HG02885 (cell line): ENCODE results near the gene SNRNP70.
"Not testable (repeated sequence)": the region's sequence is repeated elsewhere in the genome, so short reads cannot be mapped to it uniquely, and the experiment has no call there.

Experiments
- ATAC-seq: cut with Tn5 transposase; IDR thresholded peaks from one replicate; pipeline ENCODE4 v1.9.1; 2021; ENCODE audit warnings: mild to moderate bottlenecking; ENCODE audit not compliant: unreplicated experiment, poor library complexity

Gene SNRNP70

DNA sequence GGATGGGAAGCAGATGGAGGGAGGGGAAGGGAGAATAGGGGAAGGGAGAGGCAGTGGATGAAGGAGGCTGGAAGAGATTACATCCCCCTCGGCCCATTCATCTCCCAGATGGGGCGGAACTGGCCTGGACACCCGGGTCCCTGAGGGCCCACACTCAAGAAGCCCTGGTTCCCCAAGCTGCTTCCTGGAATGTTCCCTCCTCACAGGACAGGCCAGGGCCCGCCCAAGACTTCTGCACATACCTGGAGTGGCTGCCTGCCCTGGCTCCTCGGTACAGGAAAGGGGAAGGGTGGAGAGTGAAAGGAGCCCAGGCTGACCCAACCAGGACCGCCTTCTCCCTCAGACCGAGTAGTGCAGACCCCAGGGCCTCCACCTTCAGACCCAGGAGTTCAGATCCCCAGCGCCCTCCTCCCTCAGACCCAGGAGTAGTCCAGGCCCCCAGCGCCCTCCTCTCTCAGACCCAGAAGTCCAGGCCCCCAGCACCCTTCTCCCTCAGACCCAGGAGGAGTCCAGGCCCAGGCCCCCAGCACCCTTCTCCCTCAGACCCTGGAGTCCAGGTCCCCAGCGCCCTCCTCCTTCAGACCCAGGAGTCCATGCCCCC lies 21.1 kb upstream of the SNRNP70 start:
- no peak for ATAC-seq

DNA sequence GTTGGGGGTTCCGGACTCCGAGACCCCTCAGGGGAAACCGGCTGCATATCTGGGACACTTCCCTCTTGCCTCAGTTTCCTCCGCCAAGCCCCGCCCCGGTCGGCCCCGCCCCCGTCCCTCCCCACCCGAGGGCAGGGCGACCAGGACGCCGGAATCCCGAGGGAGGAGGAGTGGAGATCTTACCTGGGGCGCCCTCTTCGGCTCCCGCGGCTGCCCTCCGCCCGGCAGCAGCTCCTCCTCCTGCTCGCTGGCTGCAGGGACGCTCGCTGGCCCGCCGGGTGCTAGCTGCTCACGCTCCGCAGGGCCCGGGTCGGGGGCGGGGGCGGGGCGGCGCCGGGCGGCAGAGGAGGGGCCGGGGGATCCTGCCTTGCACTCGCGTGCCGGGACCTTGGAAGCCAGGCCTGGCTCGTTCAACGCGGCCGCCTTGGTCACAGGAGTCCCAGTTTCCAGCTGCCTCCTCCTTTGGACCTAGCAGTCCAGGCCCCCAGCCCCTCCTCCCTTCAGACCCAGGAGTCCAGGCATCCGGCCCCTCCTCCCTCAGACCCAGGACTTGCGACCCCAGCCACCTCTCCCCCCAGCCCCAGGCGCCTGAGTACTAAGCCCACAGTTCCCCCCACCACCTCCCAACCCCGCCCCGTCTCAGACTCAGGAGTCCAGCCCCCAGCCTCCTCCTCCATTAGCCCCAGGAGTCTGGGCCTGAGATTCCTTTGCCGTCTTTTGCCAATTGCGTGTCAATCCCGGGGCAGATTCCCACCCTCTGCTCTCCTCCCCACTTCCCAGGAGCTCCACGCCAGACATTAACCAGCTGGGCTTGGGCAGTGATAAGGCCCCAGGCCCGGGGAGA lies 20.3 kb upstream of the SNRNP70 start, which contains the start of gene NTF4:
Gene NTF4 (minus strand): TSS at position 51 of the 844 bp plus-strand sequence. CDS start 2,821 bp downstream, outside the sequence.
- ATAC-seq, result no peak

DNA sequence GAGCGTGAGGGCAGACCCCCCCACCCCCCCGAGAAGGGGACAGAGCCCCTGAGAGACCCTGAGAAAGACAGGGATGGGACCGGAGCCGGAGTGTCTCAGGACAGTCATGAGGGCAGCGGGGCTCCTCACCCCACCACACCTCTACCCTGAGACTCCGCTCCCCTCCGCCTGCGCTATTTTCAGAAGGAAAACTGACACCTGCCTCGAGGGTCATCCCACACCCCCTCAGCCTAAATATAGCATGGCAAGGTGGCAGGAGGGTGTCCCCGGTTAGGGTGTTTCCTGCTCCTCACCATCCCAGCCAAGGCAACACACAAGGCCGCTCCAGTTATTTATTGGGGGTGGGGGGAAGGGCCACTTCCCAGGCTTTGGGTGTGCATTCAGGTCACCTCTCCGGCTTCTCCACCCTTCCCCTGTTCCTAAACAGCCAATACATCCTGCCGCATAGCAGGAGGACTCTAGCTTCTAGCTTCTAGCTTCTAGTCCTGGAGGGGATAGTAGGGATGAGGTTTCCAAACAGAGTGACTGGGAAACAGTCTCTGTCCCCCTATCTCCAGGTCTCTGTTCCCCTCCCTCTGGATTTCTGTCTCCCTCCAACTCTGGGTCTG lies 19.2 kb upstream of the SNRNP70 start:
- ATAC-seq, result no peak

DNA sequence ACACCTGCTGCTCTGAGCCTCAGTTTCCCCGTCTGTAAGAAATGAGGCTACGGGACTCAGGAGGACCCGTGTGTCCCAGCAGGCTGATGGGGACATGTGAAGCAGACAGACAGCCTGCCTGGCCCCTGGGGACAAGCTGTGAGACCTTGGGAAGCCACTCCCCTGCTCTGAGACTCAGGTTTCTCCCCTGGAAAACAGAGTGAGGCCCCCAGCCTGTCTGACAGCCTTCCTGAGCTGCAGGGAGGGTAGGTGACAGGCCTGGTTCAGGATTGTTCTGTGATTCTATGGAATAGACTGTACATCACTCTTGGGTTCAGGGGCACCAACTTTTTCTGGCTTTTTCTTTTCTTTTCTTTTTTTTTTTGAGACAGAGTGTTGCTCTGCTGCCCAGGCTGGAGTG lies 17.7 kb upstream of the SNRNP70 start:
- no peak for ATAC-seq

DNA sequence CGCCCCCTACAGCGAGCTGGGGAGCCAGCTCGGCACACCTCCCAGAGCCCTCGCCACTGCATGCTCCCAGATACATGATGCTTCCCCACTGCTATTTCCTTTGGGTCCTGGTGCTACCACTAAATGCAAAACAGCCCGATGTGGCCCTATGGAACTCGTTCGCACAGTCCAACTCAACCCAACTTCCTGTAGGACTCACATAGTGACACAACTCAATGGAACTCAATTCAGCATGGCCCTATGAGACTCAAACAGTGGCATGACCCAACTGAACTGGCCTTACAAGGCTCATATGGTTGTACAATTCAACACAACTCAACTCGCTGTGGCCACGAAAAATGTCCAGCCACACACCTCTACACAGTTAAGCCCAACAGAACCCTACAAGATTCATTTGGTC lies 16.2 kb upstream of the SNRNP70 start:
- ATAC-seq, result no peak

DNA sequence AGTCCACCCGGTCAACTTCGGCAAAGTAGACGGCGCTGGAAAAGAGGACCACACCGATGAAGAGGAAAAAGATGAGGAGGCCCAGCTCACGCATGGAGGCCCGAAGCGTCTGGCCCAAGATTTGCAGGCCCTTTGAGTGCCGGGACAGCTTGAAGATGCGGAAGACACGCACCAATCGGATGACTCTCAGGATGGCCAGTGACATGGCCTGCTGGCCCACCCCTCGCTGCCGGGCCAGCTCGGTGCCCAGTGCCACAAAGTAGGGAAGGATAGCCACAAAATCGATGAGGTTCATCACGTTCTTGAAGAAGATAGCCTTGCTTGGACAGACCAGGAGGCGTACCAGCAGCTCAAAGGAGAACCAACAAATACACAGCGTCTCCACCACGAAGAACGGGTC lies 14.8 kb upstream of the SNRNP70 start:
- no peak for ATAC-seq

DNA sequence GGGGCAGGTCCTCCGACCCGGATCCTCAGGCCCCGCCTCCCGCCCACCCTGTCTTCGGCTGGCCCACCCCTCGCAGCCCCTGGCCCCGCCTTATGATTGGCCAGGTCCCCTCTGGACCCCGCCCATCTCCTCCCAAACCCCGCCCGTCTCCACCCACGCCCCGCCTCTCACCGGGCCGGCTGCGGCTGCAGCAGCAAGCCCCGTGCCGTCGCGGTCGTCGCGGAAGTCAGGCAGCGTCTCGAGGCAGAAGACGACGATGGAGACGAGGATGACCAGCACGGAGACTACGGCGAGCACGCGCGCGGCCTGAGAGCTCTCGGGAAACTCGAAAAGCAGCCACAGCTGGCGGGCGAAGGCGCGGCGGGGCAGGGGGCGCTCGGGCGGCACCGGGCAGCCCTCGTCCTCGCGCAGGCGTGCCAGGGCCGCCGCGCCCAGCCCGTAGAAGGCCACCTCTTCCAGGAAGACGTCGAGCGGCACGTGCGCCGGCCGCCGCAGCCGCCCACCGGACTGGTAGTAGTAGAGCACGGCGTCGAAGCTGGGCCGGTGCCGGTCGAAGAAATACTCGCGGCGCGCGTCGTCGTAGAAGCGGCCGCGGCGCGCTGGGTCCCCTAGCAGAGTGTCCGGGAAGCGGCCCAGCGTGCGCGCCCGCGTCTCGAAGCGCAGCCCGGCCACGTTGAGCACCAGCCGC lies 13.2 kb upstream of the SNRNP70 start:
- no peak for ATAC-seq

DNA sequence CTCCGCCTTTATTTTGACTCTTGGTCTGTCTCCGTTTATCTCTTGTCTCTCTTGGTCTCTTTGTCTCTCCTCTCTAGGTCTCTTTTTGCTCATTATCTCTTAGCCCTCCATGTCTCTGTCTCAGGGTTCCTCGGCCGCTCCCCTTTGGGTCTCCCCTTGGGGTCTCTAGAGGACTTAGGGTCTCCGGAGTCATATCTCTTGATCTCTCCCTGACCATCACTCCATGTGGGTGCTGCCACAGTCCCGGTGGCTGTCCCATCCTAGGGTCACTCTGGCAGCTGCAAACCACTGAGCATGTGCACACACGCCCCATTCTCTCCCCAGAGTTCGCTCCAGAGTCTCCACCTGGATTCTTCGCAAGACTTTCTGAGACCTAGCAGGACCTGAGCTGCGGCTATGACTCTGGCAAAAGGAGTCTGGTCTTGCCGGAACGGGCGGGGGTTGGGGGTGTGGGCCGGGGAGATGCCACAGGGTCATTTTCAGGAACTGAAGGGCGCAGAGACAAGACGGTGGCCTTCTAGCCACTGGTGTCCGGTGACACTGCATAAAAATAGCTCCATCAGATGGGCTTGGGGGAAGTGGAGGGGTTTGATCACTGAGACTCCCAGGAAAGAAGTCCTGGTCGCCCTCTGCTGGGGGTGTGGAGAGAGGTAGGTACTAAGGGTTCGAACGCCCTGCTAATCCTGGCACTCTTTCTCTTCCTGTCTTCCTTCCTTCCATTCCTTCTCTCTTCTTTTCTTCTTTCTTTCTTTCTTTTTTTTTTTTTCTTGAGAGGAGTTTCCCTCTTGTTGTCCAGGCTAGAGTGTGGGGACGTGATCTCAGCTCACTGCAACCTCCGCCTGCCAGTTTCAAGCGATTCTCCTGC lies 11.5 kb upstream of the SNRNP70 start:
- no peak for ATAC-seq

DNA sequence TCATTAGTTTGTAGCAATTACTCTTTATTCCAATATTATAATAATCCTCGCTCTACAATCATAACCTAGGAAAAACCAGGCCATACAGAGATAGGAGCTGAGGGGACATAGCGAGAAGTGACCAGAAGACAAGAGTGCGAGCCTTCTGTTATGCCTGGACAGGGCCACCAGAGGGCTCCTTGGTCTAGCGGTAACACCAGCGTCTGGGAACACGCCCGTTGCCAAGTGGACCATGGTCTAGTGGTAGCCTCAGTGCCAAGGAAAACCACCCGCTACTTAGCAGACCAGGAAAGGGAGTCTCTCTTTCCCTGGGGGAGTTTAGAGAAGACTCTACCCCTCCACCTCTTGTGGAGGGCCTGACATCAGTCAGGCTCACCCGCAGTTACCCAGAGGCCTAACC lies 10.4 kb upstream of the SNRNP70 start:
- ATAC-seq, result not testable (repeated sequence)

DNA sequence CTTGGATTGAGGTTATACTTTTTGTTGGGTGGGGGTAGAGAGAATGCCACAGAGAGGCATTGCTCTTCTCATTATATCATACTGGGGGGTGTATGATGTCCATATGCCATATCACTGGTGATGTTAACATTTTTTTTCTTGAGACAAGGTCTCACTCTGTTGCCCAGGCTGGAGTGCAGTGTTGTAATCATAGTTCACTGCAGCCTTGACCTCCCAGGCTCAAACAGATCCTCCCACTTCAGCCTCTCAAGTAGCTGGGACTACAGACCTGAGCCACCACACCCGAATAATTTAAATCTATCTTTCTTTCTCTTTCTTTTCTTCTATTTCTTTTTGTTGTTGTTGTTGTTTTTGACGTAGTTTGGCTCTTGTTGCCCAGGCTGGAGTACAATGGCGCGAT lies 4.9 kb upstream of the SNRNP70 start:
- no peak for ATAC-seq

DNA sequence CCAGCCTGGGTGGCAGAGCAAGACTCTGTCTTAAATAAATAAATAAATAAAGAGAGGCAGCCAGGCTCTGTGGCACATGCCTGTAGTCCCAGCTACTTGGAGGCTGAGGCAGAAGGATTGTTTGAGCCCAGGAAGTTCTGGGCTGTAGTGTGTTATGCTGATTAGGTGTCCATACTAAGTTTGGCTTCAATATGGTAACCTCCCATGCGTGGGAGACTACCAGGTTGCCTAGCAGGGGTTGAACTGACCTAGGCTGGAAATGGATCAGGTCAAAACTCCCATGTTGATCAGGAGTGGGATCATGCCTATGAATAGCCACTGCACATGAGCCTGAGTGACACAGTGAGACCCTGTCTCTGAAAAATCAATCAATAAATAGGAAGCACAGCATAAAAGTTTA lies 4.0 kb upstream of the SNRNP70 start:
- no peak for ATAC-seq

DNA sequence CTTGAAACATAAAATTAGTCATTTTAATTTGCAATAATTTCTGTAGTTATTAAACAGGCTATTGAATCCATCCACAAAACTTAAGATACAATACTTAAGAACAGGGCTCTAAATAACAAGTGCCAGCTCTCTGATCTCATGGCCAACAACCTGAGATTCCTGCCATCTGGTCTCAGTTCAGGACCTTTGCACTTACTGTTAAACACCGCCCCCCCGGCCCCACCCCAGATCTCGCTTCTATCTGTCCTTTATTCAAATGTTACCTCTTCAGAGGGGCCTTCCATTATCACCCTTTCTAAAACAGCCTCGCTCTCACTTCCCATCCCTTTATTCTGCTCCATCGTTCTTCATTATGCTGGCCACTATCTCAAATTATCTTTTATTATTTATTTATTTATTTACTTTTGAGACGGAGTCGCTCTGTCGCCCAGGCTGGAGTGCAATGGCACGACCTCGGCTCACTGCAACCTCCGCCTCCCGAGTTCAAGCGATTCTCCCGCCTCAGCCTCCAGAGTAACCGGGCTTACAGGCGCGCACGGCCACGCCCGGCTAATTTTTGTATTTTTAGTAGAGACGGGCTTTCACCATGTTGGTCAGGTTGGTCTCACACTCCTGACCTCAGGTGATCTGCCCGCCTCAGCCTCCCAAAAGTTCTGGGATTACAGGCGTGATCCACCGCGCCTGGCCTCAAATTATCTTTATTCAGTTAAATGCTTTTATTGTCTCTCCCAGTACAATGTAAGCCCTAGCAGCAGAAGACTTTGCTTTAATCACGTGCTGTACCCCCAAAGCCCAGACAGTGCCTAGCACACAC lies 838 bp upstream of the SNRNP70 start:
- no peak for ATAC-seq

DNA sequence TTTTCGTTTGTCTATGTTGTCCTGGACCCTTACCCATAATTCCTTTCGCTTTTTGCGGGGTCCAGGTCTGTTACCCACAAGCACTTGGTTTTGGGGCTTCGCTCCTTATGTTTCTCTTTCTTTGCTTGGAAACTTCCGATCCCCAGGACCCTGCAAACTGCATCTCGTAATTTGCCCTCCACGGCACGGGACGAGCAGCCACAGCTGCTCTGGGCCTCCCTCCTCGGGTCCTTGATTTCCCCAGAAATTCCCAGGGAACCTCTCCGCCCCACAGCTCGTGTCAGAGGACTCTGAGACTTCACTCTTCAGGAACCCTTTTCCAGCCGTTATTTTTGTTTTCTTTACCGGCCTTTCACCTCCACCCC lies 599 bp downstream of the SNRNP70 start:
- no peak for ATAC-seq

DNA sequence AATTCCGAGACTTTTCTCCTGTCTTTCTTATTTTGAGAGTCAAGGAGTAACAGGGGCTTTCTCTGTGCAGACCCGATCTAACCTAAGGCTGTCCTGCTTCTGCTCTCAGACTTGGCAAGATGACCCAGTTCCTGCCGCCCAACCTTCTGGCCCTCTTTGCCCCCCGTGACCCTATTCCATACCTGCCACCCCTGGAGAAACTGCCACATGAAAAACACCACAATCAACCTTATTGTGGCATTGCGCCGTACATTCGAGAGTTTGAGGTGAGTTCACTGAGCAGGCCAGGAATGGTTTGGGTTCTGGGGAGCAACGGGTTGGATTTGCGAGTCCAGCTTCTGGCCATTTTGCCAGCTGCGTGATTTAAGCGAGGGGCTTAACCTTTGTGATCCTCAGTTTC lies 1.0 kb downstream of the SNRNP70 start:
- no peak for ATAC-seq

DNA sequence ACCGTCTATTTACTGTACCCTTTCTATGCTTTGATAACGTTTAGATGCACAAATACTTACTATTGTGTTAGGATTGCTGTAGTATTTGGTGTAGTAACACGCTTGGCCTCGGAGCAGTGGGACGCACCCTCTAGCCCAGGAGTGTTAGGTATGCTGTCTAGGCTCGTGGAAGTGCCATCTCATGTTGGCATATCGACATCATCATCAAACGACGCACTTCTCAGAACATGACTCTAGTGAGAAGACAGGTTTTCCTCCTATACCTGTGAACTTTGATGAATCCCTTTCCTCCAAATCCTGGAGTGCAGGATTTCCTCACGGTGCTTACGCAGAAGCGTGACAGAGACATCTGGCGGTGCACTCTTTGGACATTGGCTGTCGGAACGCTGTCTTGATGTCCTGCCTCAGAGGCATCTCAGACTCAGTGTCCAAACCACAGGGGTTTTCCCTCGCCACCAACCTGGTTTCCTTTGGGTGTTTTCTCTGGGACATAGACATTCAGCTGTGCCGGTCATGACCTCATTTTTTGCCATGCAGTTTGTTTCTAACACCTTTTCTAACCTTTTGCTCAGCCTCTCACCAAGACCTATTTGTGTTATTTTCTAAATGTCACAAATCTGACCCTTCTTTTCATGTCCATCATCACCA lies 6.3 kb downstream of the SNRNP70 start:
- ATAC-seq, result no peak

DNA sequence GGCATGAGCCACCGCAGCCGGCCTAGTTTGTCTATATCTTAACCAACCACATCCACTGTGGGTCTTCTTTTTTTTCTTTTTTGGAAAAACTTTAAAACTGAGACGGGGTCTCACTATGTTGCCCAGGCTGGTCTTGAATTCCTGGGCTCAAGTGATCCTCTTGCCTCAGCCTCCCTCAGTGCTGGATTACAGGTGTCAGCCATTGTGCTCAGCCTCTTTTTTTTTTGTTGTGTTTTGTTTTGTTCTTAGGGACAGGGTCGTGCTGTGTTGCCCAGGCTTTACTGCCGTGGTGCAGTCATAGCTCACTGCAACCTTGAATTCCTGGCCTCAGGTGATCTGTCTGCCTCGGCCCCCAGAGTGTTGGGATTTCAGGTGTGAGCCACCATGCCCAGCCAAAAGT lies 7.4 kb downstream of the SNRNP70 start:
- ATAC-seq, result no peak

DNA sequence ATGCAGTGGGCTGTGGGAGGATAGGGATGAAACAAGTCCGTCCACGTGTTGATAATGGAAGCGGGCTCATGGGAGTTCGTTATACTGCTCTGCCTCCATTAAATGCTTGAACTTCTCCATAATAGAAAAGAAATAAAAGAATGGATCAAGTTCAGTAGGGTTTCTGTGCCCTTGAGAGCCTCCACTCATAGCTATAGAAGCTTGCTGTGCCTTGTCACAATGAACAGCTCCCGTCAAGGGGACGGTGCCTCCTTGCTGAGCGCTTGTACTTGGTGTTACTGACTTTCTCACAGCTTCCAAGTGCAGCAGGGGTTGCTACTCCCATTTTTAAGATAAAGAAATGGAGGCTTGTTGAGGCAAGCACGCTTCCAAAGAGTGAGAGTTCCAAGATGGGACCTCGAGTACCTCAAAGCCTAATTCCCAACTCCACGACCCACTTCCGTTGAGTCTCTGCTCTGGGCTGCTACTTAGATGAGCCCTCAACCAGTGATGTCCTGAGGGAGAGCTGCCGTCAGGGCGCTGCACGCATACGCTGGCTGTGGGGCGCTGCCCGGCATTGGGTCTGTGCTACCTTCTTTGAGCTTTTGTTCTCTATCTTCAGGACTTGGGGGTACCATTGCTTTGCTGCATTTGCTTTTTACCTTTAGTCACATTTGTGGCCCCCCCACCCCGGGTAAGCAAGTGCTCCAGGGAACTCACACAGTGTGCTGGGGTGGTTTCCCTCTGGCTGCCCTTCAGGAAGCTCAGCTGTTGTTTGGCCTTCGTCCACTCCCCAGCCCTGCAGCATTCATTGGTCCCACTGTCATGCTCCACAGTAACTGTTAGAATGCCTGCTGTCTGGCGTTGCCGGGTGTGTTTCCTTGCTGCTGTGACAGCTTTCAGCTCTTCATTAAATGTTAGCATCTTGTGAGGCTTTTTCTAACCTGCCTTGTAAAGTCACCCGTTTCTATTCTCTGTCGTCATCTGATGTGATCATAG lies 9.5 kb downstream of the SNRNP70 start:
- ATAC-seq, result no peak
